Measurements from ENCODE around the gene PRICKLE2.

PRICKLE2 gene

DNA sequence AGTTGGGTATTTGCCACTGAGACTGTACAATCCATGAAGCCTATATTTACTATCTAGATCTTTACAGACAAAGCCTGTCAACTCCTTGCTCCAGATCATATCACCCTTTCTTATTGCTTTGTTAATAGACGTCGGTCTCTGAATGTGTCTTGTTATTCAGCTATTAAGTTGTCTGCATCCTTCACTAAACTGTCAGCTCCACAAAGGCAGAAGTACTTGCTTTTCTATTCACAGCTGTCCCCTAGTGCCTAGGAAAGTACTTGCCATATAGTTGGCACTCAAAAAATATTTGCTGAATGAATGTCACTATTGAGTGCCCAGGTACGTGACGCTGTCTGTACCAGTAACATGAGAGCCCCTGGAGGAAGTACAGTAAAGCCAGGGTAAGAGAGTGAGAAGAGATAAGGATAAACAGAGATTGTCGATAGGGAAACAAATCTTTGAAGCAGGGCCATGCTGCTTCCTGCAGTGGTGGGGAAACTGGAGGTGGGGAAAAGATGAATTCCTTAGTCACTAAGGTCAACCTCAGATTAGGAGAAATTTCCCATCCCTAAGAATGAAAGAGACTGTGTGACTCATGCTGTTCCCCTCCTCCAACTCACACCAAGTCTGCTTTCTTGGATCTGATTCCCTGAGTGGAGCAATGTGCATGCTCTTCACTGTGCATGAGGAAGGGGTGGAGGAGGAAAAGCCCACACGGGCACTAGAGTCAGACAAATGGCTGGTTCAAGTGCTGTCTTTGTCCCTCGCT is 36.3 kb downstream of the PRICKLE2 start:
- DNase-seq (ENCODE audit: low spot score) = peak; percentile 32

- DNase-seq (ENCODE audit: low spot score) = peak; percentile 37
Observed at GRCh38 chr3:64187065-64187959, 38.0 kb downstream of the PRICKLE2 start.

DNA sequence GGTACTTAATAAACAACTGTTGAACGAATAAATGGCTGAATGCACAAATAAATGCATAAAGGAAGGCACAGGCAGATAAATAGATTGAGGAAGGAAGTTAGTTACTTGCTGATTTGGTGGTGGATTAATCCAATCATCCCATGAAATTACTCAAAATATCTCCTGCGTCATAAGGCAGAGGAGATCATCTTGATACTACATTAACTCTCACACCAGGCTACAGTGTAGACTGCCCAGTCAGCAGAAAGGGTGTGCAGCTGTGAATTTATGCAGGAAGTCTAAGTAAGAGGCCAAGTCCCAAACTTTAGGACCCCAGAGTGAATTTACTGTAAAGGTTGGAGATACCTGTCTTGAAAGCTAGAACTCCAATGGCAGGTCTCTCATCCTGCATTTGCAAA is 38.6 kb downstream of the PRICKLE2 start:
- DNase-seq (ENCODE audit: low spot score) = no peak

- no peak for DNase-seq (ENCODE audit: low spot score)
Observed at GRCh38 chr3:64185436-64185835, 39.8 kb downstream of the PRICKLE2 start.

GRCh38 chr3:64184621-64185020 is 40.6 kb downstream of the PRICKLE2 start:
- DNase-seq (ENCODE audit: low spot score) = no peak

DNA sequence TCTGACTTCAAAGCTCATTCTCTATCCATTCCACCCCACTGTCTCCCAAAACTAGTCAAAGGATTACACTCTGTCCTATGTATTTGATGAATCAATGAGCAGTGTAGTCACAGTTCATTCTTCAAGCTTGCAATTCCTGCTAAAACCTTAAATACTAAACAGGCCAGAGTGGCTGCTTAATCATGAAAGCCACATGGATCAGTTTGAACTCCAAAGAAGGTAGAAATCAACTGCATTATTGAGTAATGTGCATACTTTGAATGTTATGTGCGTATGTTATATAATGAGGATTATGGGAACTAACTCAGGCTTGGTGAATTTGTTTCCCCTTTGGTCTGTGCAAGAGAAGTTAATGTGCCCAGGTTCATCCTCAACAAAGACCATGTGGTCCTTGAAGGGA is 45.4 kb downstream of the PRICKLE2 start:
- no peak for DNase-seq (ENCODE audit: low spot score)

GRCh38 chr3:64179249-64179648 is 46.0 kb downstream of the PRICKLE2 start:
- DNase-seq (ENCODE audit: low spot score) = no peak

DNA sequence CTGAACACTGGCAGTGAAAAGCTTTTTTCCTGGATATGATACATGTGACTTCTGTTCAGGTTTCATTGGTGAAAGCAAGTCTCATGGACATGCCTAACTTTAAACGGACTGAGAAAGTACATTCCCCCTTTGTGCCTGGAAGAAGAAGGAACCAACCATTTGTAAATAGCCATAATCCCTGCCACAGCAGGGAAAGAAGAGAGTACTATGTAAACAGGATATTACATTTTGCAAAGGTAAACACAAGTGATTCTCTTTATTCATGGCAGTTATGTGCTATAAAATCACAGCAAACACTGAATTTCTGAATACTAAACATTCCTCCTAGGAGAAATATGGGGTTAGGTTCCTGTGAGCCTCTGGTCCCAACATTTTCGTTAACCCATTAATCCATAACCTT is 46.8 kb downstream of the PRICKLE2 start:
- no peak for DNase-seq (ENCODE audit: low spot score)

GRCh38 chr3:64176461-64176996 is 48.7 kb downstream of the PRICKLE2 start:
- no peak for DNase-seq (ENCODE audit: low spot score)

GRCh38 chr3:64174328-64174727 is 50.9 kb downstream of the PRICKLE2 start:
- DNase-seq (ENCODE audit: low spot score) = no peak

DNA sequence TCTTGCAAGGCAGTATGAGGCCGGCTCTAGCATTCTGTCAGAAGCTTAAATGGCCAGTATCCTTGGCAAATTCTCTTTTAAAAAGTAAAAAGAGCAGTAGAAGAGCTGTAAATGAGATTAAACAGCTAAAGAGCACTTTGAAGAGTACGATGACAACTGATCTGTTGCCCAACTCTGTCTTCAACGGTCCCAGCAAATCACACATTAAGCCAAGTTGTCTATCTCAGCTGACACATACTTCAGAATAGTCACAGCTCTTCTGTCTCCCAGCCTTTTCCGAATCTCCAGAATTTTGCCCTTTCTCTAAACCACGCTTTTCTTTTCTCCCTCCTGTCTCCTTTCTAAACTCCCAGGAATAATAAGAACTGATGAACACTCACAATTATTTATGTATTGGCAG is 51.7 kb downstream of the PRICKLE2 start:
- no peak for DNase-seq (ENCODE audit: low spot score)

DNA sequence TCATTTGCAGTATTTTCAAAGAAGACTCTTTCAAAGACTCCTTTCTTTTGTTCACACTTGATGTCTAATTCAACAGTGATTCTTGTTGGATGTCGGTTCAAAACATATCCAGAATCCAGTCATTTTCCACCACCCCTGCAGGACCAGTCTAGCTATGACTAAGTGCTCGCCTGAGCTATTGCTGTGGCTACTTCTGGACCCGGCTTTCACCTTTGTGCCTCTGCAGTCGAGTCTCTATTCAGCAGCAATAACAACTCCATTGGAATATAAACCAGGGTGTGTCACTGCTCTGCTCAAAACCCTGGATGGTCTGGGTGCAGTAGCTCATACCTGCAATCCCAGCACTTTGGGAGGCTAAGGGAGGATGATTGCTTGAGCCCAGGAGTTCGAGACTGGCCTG is 55.0 kb downstream of the PRICKLE2 start:
- no peak for DNase-seq (ENCODE audit: low spot score)

DNA sequence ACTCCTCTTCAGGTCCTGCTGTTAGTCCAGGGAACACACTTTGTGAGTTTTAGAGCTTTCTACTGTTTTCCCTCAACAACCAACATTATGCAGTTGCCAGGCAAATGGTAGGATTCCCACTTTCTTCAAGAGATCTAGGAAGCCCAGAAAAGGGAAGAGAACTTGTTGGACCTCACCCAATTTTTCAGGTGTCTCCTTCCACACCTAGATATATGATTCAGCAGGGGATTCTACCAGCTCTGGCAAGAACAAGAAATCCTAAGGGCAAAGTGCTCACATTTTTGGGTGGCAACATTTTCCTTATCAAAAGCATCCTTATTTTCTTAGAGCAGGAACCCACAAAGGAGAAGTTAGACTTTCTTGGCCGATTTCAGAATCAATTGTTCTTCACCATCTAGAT is 57.4 kb downstream of the PRICKLE2 start:
- DNase-seq (ENCODE audit: low spot score) = no peak

DNA sequence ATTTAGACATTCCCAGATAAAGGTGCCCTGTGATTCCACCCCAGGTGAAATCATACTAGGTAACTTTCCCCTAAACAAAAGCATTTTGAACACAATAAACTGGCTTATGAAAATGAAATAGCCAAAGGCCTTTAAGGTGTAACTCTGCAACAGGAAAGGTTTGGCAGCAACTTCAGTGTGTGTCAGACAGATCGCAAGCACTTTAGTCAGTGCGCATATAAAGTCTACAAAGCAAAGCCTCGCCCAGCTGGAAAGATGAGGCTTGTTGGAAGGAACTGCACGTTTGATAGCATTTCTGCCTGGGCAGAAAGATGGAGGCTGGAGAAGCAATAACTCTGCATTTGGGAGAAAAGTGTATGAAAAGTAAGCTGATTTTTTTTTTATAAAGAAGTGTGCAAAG is 57.9 kb downstream of the PRICKLE2 start:
- DNase-seq (ENCODE audit: low spot score) = no peak

GRCh38 chr3:64166584-64167162 is 58.6 kb downstream of the PRICKLE2 start:
- peak; percentile 63 for DNase-seq (ENCODE audit: low spot score)

- DNase-seq (ENCODE audit: low spot score) = no peak
Observed at GRCh38 chr3:64164349-64164748, 60.9 kb downstream of the PRICKLE2 start.

DNA sequence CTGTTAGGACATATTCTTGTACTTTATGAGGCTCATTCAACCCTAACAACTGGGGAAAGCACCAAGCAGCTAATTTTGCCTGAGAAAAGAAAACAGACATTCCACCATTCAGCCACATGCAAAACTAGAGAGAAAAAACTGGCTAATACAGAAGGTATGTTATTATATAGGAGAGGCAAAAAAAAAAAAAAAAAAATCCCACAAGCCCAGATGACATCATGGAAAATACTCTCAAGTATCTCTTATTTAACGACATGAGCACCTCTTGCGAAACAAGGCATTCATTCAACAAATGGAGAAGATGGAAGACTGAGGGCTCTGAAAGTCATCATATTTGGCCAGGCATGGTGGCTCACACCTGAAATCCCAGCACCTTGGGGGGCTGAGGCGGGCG is 61.5 kb downstream of the PRICKLE2 start:
- DNase-seq (ENCODE audit: low spot score) = no peak

- no peak for DNase-seq (ENCODE audit: low spot score)
Observed at GRCh38 chr3:64163019-64163754, 62.1 kb downstream of the PRICKLE2 start.

- peak; percentile 30 for DNase-seq (ENCODE audit: low spot score)
Observed at GRCh38 chr3:64161481-64161952, 63.7 kb downstream of the PRICKLE2 start.

DNA sequence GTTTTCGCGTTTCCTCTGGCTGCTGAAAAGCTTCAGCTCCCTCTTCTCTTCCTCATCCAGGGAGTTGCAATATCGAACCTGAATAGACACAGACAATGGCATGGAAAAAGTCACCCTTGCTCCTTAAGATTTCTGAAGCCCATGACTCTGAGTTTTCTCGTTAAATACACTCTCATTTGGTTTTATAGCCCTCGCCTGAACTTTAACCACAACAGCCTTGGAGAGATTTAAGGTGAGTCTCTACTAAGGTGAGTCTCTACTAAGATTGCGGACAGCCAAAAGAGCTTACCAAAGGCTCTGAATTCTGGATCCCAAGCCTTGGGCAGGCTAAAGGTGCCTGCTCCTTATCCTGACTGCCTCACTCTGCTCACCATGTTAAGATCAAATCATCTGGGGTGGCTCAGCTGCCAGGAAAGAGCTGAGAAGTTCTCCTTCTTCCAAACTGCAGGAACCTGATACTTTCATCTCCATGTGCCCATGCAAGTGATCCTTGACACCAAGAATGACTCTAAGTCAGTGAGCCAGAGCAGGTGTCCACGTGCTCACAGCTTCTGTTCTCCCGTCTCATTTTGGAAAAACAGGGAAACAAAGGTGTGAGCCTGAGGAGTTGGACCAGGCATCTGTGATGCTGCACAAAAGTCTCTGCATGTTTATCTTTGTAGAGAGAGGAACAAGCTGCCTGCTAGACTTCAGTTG is 65.1 kb downstream of the PRICKLE2 start:
- no peak for DNase-seq (ENCODE audit: low spot score)

- no peak for DNase-seq (ENCODE audit: low spot score)
Observed at GRCh38 chr3:64158334-64158733, 66.9 kb downstream of the PRICKLE2 start.

Data from iPS-NIHi11 (cell line).